GM13977 (cell line): ENCODE measurements around the gene TPRA1.
"Not testable (repeated sequence)": the region's sequence is repeated elsewhere in the genome, so short reads cannot be mapped to it uniquely, and the experiment has no call there.

ENCODE experiments used
- DNase-seq: peaks from one replicate; pipeline ENCODE4 v3.0.0; 2012; ENCODE audit warnings: low spot score
- CTCF ChIP-seq: IDR thresholded peaks from 2 replicates; pipeline ENCODE4 v1.5.1; 2012; ENCODE audit warnings: mild to moderate bottlenecking, control low read depth; ENCODE audit not compliant: insufficient read depth; ENCODE audit errors: extremely low read depth, missing control alignments
- in situ Hi-C: fragments of 300-500 bp; cut with MboI; formaldehyde crosslinking; loops from one replicate; pipeline ENCODE4 v1.12.0; 2022; ENCODE audit warnings: low sequenced_read_pairs, low pct_unique_long_range_greater_than_20kb, mixed read lengths, inconsistent platforms; ENCODE audit not compliant: unreplicated experiment

Gene TPRA1

GRCh38 chr3:127610105-127610504 lies 19.6 kb upstream of the TPRA1 start:
- DNase-seq: no peak
- no peak for TF ChIP-seq CTCF

GRCh38 chr3:127608362-127608718 lies 17.8 kb upstream of the TPRA1 start:
- DNase-seq: no peak
- in situ Hi-C loops: no loop called here
- TF ChIP-seq CTCF: no peak

More at GRCh38 chr3:127610105-127610504, 19.6 kb upstream of the TPRA1 start:
- in situ Hi-C loops: no loop called here

GRCh38 chr3:127607675-127608361 lies 17.3 kb upstream of the TPRA1 start:
- in situ Hi-C loops: no loop called here
- no peak for TF ChIP-seq CTCF
- no peak for DNase-seq

GRCh38 chr3:127606981-127607595 lies 16.6 kb upstream of the TPRA1 start:
- TF ChIP-seq CTCF: no peak
- in situ Hi-C loops: no loop called here
- no peak for DNase-seq

GRCh38 chr3:127606086-127606805 lies 15.7 kb upstream of the TPRA1 start:
- TF ChIP-seq CTCF: no peak
- in situ Hi-C loops: no loop called here
- no peak for DNase-seq

GRCh38 chr3:127605547-127605946 lies 15.0 kb upstream of the TPRA1 start:
- in situ Hi-C loops, DNase-seq: not testable (repeated sequence)
